Smooth muscle cell (in vitro differentiated cells): ENCODE data around the gene SLFN11. TPM values are rescaled to one million over a fixed set of nuclear protein-coding genes. Genes with fewer than 3 reads are reported as not detected.

Source experiments
- DNase-seq: peaks from one replicate; lab custom pipeline; 2025; ENCODE audit not compliant: unreplicated experiment; lab: John Stamatoyannopoulos, UW
- H2AFZ ChIP-seq: fragments of 200-600 bp; sonication (generic); 2 replicates; pipeline ENCODE4 v1.6.0; 2016; ENCODE audit warnings: antibody characterized with exemption, low read depth, mild to moderate bottlenecking
- H3F3A ChIP-seq: fragments of 200-600 bp; sonication (generic); 2 replicates; pipeline ENCODE4 v1.6.0; 2017; ENCODE audit warnings: antibody characterized with exemption, low read depth
- H3K27ac ChIP-seq: fragments of 200-600 bp; sonication (generic); 2 replicates; pipeline ENCODE4 v1.5.1; 2016; ENCODE audit warnings: low read depth, mild to moderate bottlenecking
- H3K27me3 ChIP-seq: fragments of 200-600 bp; sonication (generic); 2 replicates; pipeline ENCODE4 v1.6.1; 2016; ENCODE audit warnings: low read depth, mild to moderate bottlenecking
- H3K36me3 ChIP-seq: fragments of 200-600 bp; sonication (generic); 2 replicates; pipeline ENCODE4 v1.5.1; 2016; ENCODE audit warnings: low read depth
- H3K4me1 ChIP-seq: fragments of 200-600 bp; sonication (generic); 2 replicates; pipeline ENCODE4 v1.5.1; 2016; ENCODE audit warnings: low read depth
- H3K4me2 ChIP-seq: fragments of 200-600 bp; sonication (generic); 2 replicates; pipeline ENCODE4 v1.6.0; 2016; ENCODE audit warnings: mild to moderate bottlenecking
- H3K4me3 ChIP-seq: fragments of 200-600 bp; sonication (generic); 2 replicates; pipeline ENCODE4 v1.5.1; 2016; ENCODE audit warnings: mild to moderate bottlenecking
- H3K79me2 ChIP-seq: fragments of 200-600 bp; sonication (generic); 2 replicates; pipeline ENCODE4 v1.6.0; 2016; ENCODE audit warnings: low read depth, mild to moderate bottlenecking
- H3K9ac ChIP-seq: fragments of 200-600 bp; sonication (generic); 2 replicates; pipeline ENCODE4 v1.6.0; 2016; ENCODE audit warnings: low read depth
- H3K9me3 ChIP-seq: fragments of 200-600 bp; sonication (generic); replicated peaks from 2 replicates; pipeline ENCODE4 v1.5.1; 2016; ENCODE audit warnings: low read depth
- H4K20me1 ChIP-seq: fragments of 200-600 bp; sonication (generic); 2 replicates; pipeline ENCODE4 v1.6.0; 2016; ENCODE audit warnings: low read depth
- CTCF ChIP-seq: fragments of 200-600 bp; sonication (generic); IDR thresholded peaks from 2 replicates; pipeline ENCODE4 v1.5.1; 2017; ENCODE audit warnings: borderline replicate concordance, mild to moderate bottlenecking, antibody characterized with exemption; ENCODE audit not compliant: insufficient read depth, poor library complexity, severe bottlenecking
- WGBS: methylation state at CpG from one replicate; pipeline ENCODE4 v1.1.7; 2016; ENCODE audit warnings: low lambda C conversion rate; 5-methylcytosine and 5-hydroxymethylcytosine counted together
- polyA plus RNA-seq: library from polyadenylated mRNA; unstranded; fragments of >200 nt; fragmentation: Nextera tagmentation; extraction: Ambion mirVana; gene quantifications from 2 replicates; pipeline ENCODE4 v1.2.1, GENCODE V29; 2016
- total RNA-seq: library from RNA; depleted of rRNA; stranded (reverse); fragments of >200 nt; gene quantifications from 2 replicates; pipeline ENCODE4 v1.2.3, GENCODE V29; 2014

SLFN11 gene
- total and polyA plus RNA-seq, 2 experiments from 2014 or later = 1.8 to 4.3 TPM

- no peak overlapping the region for H3K27ac ChIP-seq
- H3K36me3 ChIP-seq = no peaks in the 10 kb centered on the region
- no peaks in the 10 kb centered on the region for H3K79me2 ChIP-seq
- H3K4me2 ChIP-seq = no peak overlapping the region
- H3K4me1 ChIP-seq = no peaks in the 10 kb centered on the region
- no peaks in the 10 kb centered on the region for H3F3A ChIP-seq
- no peaks in the 10 kb centered on the region for H4K20me1 ChIP-seq
- TF ChIP-seq CTCF = no peak
- peaks cover 12% of the 10 kb centered on the region for H3K27me3 ChIP-seq
- H3K9me3 ChIP-seq = no peaks in the 10 kb centered on the region
- H3K9ac ChIP-seq = no peak overlapping the region
- DNase-seq = no peak
- no peak overlapping the region for H2AFZ ChIP-seq
- H3K4me3 ChIP-seq = no peak overlapping the region
- WGBS = 68% methylated on average over 1 of the region's 1 CpG
Measured at GRCh38 chr17:35350493-35350892, 22.9 kb downstream of the SLFN11 start.

GRCh38 chr17:35345926-35346771 lies 27.3 kb downstream of the SLFN11 start:
- no peaks in the 10 kb centered on the region for H3K79me2 ChIP-seq
- peak overlapping the region; percentile 96 for H2AFZ ChIP-seq
- no peaks in the 10 kb centered on the region for H3K9me3 ChIP-seq
- H3K4me3 ChIP-seq = peak overlapping the region; percentile 46
- no peak for TF ChIP-seq CTCF
- H3K27ac ChIP-seq = no peak overlapping the region
- no peaks in the 10 kb centered on the region for H3F3A ChIP-seq
- no peak overlapping the region for H3K9ac ChIP-seq
- WGBS = 8% methylated on average over 33 of the region's 40 CpGs
- no peaks in the 10 kb centered on the region for H4K20me1 ChIP-seq
- no peaks in the 10 kb centered on the region for H3K36me3 ChIP-seq
- H3K27me3 ChIP-seq = peaks cover 36% of the 10 kb centered on the region
- no peaks in the 10 kb centered on the region for H3K4me1 ChIP-seq
- peak overlapping the region; percentile 80 for H3K4me2 ChIP-seq
- DNase-seq = no peak

GRCh38 chr17:35345445-35345925 lies 27.9 kb downstream of the SLFN11 start:
- peak overlapping the region; percentile 15 for H3K9ac ChIP-seq
- no peak for TF ChIP-seq CTCF
- peak overlapping the region; percentile 80 for H3K4me2 ChIP-seq
- peaks cover 36% of the 10 kb centered on the region for H3K27me3 ChIP-seq
- H3K27ac ChIP-seq = no peak overlapping the region
- DNase-seq = no peak
- H3K9me3 ChIP-seq = no peaks in the 10 kb centered on the region
- H3K36me3 ChIP-seq = no peaks in the 10 kb centered on the region
- WGBS = 20% methylated on average over 25 of the region's 25 CpGs
- H4K20me1 ChIP-seq = no peaks in the 10 kb centered on the region
- H3K79me2 ChIP-seq = no peaks in the 10 kb centered on the region
- H3K4me1 ChIP-seq = no peaks in the 10 kb centered on the region
- H3F3A ChIP-seq = no peaks in the 10 kb centered on the region
- peak overlapping the region; percentile 96 for H2AFZ ChIP-seq
- H3K4me3 ChIP-seq = peak overlapping the region; percentile 46

- Histone ChIP-seq H3F3A (no peaks in the 10 kb centered on the region), H3K27me3 (peaks cover 36% of the 10 kb centered on the region), H3K4me1 (no peaks in the 10 kb centered on the region), H3K4me2 (no peak overlapping the region), H2AFZ (no peak overlapping the region), H4K20me1 (no peaks in the 10 kb centered on the region), H3K79me2 (no peaks in the 10 kb centered on the region), H3K9ac (no peak overlapping the region), H3K4me3 (no peak overlapping the region), H3K27ac (no peak overlapping the region), H3K9me3 (no peaks in the 10 kb centered on the region), H3K36me3 (no peaks in the 10 kb centered on the region)
- no peak for DNase-seq
- 77% methylated on average over 3 of the region's 3 CpGs for WGBS
- TF ChIP-seq CTCF = no peak
Measured at GRCh38 chr17:35344262-35344661, 29.2 kb downstream of the SLFN11 start.
